ENCODE results near the gene ZG16B. TPM values are rescaled to one million over a fixed set of nuclear protein-coding genes. Genes with fewer than 3 reads are reported as not detected.

ZG16B gene
- total and polyA plus RNA-seq, 2 of the 8 experiments (the other 6 are each of a cell fraction or from before 2014, with no cell fraction given): 0.11 TPM; not detected in 1

DNA sequence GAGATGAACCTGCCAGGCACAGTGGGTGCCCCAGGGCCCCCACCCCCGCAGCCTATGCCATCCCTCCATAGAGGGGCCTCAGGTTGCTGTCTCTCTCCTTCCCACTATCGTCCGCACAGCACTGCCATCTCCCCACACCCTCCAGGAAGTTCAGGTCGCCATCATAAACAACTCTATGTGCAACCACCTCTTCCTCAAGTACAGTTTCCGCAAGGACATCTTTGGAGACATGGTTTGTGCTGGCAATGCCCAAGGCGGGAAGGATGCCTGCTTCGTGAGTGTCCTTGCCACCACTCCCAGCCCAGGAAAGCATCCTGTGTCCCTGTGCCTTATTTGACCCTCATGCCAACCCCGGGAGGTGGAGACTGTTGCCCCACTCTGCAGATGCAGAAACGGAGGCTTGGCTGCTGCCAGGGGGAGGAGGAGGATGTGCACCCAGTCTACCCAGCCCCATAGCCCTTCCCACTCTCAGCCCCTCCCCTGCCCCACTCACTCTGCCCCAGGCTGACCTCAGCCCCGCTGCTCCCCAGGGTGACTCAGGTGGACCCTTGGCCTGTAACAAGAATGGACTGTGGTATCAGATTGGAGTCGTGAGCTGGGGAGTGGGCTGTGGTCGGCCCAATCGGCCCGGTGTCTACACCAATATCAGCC is 9.1 kb upstream of the ZG16B start:
- Histone ChIP-seq H2AK5ac (ENCODE audit: low read depth, low read length) (no peak overlapping the region), H3K23me2 (ENCODE audit: low read depth, low read length) (no peaks in the 10 kb centered on the region), H2BK5ac (ENCODE audit: low read depth, low read length) (no peak overlapping the region), H2BK12ac (ENCODE audit: low read depth, low read length) (no peak overlapping the region), H2BK120ac (replicated peaks; ENCODE audit: low read depth, low read length) (no peak overlapping the region), H3K9ac (replicated peaks in 1 of 4; ENCODE audit: extremely low read depth in 1 of 4, low read depth in 3 of 4, low read length in 3 of 4) (no peak overlapping the region), H4K8ac (ENCODE audit: extremely low read depth, insufficient read depth, low read length) (peak overlapping the region; percentile 14; the same call in 1 of the 2 replicates), H3K18ac (ENCODE audit: extremely low read depth, low read length) (no peak overlapping the region), H3K23ac (ENCODE audit: insufficient read length) (no peak overlapping the region), H4K5ac (ENCODE audit: insufficient read length, low read depth, low read length) (no peak overlapping the region), H3K4ac (replicated peaks; ENCODE audit: insufficient read length, low read depth, low read length) (no peak overlapping the region), H3K14ac (ENCODE audit: insufficient read length) (no peak overlapping the region), H3K9me3 (ENCODE audit: insufficient read depth in 2 of 2, low read depth in 1 of 2, low read length in 1 of 2) (no peaks in the 10 kb centered on the region), H4K91ac (replicated peaks; ENCODE audit: insufficient read length, low read length) (no peak overlapping the region), H3K27me3 (replicated peaks in 1 of 4; ENCODE audit: control insufficient read depth in 3 of 4, extremely low read depth in 1 of 4, insufficient read depth in 3 of 4, low read length in 3 of 4) (no peaks in the 10 kb centered on the region), H3K79me1 (ENCODE audit: low read depth, low read length) (no peaks in the 10 kb centered on the region), H3K4me3 (ENCODE audit: extremely low read depth in 1 of 4, insufficient read depth in 2 of 4, low read depth in 3 of 4, low read length in 4 of 4) (no peak overlapping the region), H2BK20ac (ENCODE audit: low read length) (no peak overlapping the region), H3K36me3 (ENCODE audit: control insufficient read depth in 2 of 4, insufficient read depth in 4 of 4, low read length in 3 of 4) (no peaks in the 10 kb centered on the region), H3K27ac (ENCODE audit: low read depth, low read length) (no peak overlapping the region), H2BK15ac (ENCODE audit: low read length) (0 out of 2 replicates have a peak overlapping the region, but pooled peaks have one; percentile 46), H2AFZ (ENCODE audit: low read length) (no peak overlapping the region), H4K20me1 (replicated peaks in 1 of 2; ENCODE audit: control insufficient read depth in 1 of 2, insufficient read depth in 2 of 2, low read length in 2 of 2) (no peaks in the 10 kb centered on the region), H3K4me1 (replicated peaks in 1 of 4; ENCODE audit: control insufficient read depth in 3 of 4, insufficient read depth in 4 of 4, low read length in 3 of 4) (peaks cover 0 to 4% (median 0%) of the 10 kb centered on the region in 4 experiments; a peak in 1 of 7 replicates), H3K56ac (replicated peaks; ENCODE audit: insufficient read length, low read depth, low read length) (no peak overlapping the region), H3K79me2 (ENCODE audit: control insufficient read depth in 1 of 2, insufficient read depth in 2 of 2, low read length in 2 of 2) (no peaks in the 10 kb centered on the region), H3K4me2 (ENCODE audit: insufficient read depth in 1 of 2, low read depth in 2 of 2, low read length in 2 of 2) (no peak overlapping the region)
- CTCF ChIA-PET (ENCODE audit: partially characterized antibody): interaction anchor here (0.9 to 3.9 kb wide), 7 partner anchors 10 to 124 kb away, joined by 3 to 22 read pairs (median 5); partner anchors contain the start of genes FLYWCH2 and PRSS41
- no peak for DNase-seq (ENCODE audit: low read depth in 1 of 2, low spot score in 2 of 2)
- 82% methylated on average over 14 of the region's 14 CpGs; no CpG with 5 or more reads in 1 of the 2 experiments for WGBS, 2 experiments (ENCODE audit: extremely low coverage in 1 of 2, insufficient coverage in 1 of 2, insufficient read length in 1 of 2, insufficient replicate concordance in 2 of 2, low coverage in 1 of 2, low lambda C conversion rate in 2 of 2, missing lambda C conversion rate in 1 of 2)
- POLR2A ChIA-PET (ENCODE audit: partially characterized antibody): interaction anchor here (1.4 kb wide), 2 partner anchors 42 to 63 kb away, joined by 5 read pairs; no protein-coding TSS in a partner anchor
- FAIRE-seq: no peak
- no peak for TF ChIP-seq HDAC6 (IDR thresholded peaks at IDR 0.05; ENCODE audit: low read depth, low read length)
- TF ChIP-seq TBP (IDR thresholded peaks at IDR 0.05; ENCODE audit: low read depth, low read length): no peak
- TF ChIP-seq CTCF (IDR thresholded peaks at IDR 0.05; ENCODE audit: control extremely low read depth in 1 of 3, insufficient read depth in 1 of 3, low read depth in 1 of 3, low read length in 3 of 3): no peak
- no peak for TF ChIP-seq GTF2F1 (IDR thresholded peaks at IDR 0.05; ENCODE audit: borderline replicate concordance, low read depth, low read length)
- no peak for TF ChIP-seq CREB1 (IDR thresholded peaks at IDR 0.05)
- TF ChIP-seq MAX (IDR thresholded peaks at IDR 0.05): no peak
- no peak for TF ChIP-seq CEBPB (IDR thresholded peaks at IDR 0.05; ENCODE audit: low read depth, low read length)
- no peak for TF ChIP-seq GABPA (IDR thresholded peaks at IDR 0.05; ENCODE audit: borderline replicate concordance, insufficient read depth, low read length)
- TF ChIP-seq ASH2L (IDR thresholded peaks at IDR 0.05; ENCODE audit: low read length): no peak
- no peak for TF ChIP-seq SRF (IDR thresholded peaks at IDR 0.05; ENCODE audit: low read depth, low read length)

All from H1 (cell line).